HG02943 (cell line): Measurements from ENCODE around the gene LLPH.

ENCODE experiments used
- ATAC-seq: cut with Tn5 transposase; IDR thresholded peaks from one replicate; pipeline ENCODE4 v1.9.1; 2021; ENCODE audit warnings: mild to moderate bottlenecking, low read depth, moderate library complexity; ENCODE audit not compliant: unreplicated experiment

The LLPH gene

DNA sequence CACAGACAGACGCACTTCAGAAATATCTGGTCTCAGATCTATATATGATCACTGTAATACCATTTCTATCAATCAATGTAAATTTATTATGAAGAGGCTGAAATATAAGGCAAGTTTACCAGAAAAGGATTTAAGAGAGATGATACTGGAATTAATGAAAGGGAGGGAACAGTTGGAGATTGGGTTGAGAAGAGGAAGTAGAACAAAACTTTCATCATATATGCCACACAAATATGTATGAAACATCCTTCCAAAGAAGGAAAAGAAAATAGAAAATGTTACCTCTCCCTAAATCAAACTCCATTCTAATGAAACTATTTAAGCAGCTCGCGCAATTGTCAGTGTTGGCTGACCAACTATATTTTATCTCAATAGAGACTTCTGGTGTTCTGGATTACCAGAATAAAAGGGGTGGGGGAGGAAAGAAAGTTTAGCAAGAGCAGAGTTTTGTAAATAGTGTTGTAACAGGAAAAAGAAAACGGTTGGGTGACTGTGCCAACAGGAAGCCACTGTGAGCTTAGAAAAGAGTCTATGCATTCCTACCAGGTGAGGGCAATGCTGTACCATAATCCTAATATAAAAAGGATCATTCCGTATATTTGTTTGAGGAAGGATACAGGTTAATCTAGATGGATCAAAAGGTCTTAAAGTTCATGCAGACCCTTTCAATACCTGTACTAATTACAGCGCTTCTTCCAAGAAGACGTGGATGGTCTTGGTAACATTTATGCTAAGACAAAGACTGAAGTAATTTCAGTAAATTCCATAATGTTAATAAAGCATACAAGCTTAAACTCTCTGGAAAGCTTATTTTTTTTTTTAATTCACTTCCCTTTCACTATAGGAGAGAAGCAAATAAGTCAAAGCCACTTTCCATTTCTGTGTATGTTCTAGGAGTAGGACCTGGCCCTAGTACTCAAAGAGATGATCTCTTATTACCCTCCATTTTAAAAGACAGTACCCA is 14.5 kb upstream of the LLPH start:
- ATAC-seq, result no peak

DNA sequence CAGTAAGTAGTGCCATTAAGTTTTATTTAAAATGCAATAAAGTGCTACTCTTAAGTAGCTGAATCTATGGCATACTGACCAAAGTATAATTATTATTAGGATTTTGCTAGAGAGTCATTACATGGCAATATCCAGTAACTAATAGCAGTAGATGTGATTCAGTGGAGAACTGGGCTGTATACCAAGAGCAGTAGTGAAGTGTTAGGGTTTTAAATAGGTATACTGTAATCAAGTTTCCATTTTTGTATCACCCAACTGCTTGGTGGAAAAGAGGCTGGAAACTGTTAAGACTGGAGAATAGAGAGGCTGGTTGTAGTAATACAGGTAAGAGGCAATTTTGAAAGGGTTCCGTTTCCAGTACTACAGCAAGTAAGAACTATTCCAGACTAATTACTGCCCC is 13.3 kb upstream of the LLPH start:
- no peak for ATAC-seq

DNA sequence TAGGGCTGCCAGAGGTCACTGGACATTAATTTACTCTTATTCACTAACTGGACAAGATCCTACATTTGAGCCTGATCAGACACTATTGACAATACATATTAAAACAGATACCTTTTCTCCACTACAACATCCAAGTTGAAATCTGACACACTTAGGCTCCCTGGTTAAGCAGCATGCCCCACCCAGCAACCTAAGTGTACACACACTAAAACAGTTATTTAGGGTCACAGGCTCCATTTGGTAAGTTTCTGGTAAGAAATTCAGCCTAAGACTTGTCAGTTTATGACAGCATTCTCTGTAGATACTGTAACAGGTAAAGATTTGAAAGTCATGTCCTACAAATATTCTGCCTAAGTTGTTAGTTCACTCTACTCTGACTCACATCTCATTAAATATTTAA is 12.3 kb upstream of the LLPH start:
- no peak for ATAC-seq

DNA sequence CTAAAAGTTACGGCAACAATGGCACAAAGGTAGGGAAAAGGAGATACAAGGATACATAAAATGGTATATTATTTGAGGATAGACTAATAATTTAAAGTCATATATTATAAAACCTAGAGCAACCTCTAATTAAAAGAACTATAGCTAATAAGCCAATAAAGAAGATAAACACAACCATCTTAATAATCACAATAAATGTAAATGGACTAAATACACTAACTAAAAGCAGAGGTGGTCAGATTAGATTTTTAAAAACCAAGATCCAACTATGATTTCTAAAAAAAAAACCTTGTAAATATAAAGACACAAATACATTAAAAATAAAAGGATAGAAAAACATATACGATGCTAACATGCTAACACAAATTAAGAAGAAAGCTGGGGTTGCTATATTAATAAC is 10.7 kb upstream of the LLPH start:
- ATAC-seq, result no peak

DNA sequence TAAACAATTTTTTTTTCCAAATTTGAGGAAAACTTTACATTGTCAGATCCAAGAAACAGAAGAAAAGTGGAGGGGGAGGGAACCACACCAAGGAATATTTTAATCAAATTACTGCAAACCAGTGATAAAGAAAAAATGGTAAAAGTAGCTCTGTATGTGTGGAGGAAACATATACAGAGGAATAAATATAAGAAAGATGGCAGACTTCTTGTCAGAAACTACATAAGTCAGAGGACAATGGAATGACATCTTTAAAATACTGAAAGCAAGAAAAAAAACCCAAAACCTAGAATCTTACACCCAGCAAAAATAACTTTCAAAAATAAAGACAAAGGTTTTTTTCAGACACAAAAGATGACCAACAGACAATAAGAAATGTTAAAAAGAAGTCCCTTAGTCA is 10.2 kb upstream of the LLPH start:
- ATAC-seq, result no peak

DNA sequence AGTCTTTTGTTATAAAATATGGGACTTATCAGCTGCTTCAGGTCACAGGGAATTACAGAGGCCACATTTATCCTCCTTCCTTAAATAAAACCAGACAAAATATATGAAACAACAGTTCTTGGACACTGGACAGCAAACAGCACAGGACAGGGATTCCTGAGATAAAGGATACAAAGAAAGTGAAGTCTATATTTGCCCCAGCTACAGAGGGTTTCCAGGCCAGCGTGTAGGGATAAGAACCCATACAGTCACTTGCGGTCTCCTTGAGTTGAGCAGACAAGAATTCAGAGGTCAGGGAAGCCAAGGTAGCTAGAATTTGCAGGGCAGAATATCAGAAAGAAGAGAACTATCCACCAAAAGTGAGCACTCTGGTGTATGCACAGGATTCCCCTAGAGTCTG is 8.8 kb upstream of the LLPH start:
- no peak for ATAC-seq

DNA sequence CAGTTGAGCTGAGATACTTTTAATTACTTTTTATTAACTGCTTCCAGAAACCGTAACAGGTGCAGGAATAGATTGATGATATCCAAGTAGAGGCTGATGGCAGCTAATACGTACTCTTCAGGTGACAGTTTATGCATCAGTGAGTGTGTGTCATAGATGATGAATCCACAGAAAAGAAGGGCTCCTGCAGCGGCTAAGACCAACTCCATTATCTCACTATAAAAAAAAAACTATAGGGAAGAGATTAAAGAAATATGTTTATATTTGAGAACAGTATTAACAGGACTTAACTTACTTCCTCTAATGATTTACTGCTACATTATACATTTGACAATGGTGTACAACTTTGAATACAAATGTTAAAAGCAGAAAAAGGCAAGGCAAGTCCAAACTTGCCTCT is 7.4 kb upstream of the LLPH start:
- no peak for ATAC-seq

DNA sequence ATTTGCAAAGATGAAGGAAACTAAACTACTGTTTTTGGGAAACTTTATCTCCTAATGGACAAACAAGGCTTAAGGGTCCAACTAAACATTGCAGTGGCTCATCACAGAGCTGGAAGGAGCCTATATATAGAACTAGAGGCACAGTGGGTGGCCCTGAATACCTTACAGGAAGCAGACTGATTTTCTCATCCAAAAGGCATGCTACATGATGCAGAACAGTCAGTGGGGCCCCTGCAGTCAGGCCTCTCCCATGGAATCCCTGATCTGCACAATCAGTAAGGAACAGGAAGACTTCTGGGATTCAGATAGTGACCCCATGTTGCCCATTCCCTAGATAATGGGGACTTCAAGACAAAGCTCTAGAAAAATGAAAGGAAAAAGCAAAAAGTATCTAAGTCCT is 1.9 kb upstream of the LLPH start:
- ATAC-seq, result no peak

DNA sequence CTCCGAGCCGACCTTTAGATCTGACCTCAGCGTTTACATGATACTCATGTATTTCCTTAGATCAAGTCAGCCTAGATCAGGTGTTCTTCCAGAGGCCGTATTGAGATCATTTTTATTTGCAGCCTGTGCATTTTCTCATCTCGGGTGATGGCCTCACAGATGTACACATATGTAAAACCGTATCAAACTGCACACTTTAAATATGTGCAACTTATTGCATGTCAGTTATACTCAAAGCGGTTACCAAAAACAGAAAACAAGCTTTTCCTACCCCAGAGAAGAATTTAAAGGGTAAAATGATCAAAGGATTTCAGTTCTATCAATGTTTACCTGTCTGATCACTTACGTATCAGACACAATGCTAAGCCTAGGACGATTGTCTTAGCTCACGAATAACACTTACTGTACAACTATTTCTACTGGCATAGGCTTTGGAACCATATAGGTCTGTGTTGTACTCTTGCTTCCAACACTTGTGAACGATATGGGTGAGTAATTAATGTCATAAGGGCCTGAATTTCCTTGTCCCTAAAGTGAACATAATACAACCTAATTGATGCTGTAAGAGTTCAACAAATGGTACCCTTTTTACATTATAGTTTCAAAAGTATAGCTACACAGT is 628 bp upstream of the LLPH start:
- no peak for ATAC-seq

DNA sequence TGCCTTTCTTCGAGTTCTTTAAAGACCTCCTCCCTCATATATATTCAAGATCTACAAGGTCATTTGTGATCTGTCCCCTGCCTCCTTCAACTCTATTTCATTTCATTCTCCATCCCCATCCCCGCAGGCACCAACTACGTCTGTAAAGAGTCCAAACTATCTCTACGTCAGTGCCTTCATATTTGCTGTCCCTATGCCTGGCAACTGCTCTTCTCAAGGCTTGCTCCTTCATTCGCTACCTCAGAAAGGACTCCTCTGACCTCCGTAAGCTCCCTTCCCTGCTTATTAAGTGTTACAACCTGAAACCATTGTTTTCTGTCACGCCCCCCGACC is 650 bp downstream of the LLPH start:
- ATAC-seq, result no peak

DNA sequence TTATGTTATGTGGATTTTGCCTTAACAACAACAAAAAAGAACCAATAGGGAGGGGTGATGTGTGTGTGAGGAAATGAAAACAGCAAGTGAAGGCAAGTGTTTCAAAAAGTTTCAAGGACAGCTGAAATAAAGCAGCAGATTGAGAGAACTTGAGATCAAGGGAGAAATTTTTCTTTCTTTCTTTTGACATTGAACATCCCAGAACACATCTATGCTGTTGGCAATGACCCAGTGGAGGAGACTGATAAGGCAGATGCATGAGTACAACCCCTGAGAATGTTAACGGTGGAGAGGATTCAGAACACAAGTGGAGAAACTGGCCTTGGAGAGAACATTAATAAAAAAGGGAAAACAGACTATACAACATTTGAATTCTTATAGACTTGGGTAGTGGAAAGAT is 2.9 kb downstream of the LLPH start:
- ATAC-seq, result no peak

DNA sequence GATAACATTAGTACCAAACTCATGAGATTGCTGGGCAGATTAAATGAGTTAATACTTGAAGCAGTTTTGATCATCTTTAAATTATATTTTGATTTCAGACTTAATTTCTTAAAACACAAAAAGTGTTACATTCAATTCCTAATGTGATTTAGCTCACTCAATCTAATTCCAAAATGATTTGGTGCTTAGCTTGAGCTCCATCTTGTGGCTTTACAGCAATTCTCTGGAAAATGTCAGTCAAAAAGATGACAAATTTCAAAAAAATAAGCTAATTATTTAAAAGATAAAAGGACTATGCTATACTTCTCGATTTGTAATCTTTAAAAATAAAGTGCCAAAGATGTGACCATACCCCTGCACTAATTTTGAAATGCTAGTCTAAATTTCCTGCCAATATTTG is 10.1 kb downstream of the LLPH start:
- no peak for ATAC-seq

DNA sequence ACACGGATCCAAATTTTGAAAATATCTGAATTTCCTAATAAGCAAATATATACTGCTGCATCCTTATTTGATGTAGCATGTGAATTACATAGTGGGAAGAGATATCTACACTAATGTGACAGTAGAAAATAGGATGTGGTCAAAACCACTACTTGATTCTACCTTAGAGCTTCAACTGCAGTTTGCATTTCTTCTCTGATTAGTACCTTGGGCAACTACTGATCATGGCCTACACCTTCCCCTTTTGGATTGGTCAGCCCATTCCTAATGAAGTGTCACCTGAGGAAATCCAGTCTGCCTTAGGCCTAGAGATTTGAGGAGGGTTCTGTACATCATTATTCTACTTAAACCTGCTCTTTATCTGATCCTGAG is 10.7 kb downstream of the LLPH start:
- no peak for ATAC-seq

DNA sequence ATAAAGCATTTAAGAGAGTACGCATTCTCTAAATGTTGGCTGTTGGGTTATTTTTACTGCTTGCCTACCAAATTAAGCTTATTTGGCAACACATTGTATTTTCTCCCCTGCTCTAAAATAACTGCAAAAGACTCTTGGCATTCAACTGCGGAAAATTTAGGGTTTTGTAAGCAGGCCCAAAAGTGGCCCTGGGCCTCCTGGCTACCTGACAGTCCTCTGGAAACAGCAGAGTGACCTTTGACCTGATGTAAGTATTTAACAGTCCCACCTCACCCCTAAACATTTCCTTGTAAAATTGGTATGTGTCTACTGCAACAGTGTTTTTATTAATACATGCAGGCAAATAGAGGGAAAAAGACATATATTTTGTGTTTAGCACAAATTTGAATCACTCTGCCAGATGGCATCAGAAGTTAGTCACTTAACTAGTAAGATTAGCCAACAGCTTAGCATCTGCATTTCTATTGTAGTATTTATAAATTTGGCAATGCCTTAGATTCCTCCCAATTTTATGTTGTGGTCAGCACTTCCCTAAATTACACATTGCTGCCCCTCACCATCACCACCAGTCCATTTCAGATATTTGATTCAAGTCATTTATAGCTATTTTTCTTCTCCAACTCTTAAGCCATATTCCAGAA is 11.2 kb downstream of the LLPH start:
- no peak for ATAC-seq

DNA sequence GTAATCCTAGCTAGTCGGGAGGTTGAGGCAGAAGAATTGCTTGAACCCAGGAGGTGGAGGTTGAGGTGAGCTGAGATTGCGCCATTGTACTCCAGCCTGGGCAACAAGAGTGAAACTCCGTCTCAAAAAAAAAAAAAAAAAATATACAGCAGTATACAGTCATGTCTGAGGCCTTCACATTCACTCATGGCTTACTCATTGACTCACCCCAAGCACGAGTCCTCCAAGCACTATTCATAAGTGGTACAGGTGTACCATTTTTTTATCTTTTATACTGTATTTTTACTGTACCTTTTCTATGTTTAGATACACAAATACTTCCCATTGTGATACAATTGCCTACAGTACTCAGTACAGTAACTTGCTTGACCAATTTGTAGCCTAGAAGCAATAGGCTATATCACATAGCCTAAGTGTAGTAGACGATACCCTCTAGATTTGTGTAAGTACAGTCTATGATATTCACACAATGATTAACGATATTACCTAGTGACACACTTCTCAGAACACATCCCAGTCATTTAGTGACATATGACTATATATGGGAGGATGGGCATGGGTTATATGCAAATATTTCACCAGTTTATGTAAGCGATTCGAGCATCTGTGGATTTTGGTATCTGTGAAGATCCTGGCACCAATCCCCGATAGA is 12.2 kb downstream of the LLPH start:
- ATAC-seq, result no peak

DNA sequence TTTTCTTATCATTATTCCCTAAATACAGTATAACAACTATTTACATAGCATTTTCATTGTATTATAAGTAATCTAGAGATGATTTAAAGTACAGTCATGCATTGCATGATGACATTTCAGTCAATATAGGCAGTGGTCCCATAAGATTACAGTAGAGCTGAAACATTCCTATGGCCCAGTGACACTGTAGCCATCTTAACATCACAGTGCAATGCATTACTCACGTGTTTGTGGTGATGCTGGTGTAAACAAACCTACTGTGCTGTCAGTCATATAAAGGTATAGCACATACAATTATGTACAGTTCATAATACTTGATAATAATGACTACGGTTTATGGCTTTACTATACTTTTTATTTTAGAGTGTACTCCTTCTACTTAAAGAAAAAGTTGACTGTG is 13.3 kb downstream of the LLPH start:
- ATAC-seq, result no peak

DNA sequence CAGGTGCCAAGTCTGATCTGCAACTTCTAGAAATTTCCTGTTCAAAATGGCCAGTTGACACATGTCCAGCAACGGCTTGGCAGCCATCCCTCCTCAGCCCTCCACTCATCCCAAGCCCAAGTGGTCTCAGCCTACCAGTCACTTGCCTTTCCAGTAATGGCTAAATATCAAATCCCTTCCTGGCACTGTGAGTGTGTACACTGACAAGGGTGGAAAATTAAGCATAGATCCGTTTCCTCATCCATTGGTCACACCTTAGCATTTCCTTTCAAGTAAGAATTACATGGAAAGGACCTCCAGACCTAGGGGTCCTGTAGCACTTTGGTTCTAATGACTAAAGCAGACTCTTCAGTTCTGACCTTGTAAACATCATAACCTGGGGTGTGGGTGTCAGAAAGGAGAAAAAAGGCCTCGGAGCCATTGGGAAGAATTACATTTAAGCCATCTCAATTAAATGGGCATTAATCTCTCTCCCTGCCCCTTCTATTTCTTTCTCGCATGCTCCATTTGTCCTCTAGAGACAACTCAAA is 15.4 kb downstream of the LLPH start:
- ATAC-seq, result no peak

DNA sequence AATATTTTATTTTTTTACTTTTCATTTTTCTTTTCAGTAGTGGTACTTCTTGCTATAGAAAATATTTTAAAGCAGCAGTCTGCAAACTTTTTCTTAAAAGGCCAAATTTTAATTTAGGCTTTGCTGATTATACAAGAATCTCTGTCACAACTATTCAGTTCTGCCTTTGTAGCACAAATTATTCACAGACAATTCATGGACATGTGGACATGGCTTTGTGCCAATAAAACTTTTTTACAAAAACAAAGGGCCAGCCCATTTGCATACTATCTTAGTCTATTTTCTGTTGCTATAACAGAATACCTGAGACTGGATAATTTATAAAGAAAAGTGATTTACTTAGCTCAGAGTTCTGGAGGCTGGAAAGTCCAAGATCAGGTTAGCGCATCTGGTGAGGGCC is 17.1 kb downstream of the LLPH start:
- ATAC-seq, result no peak

DNA sequence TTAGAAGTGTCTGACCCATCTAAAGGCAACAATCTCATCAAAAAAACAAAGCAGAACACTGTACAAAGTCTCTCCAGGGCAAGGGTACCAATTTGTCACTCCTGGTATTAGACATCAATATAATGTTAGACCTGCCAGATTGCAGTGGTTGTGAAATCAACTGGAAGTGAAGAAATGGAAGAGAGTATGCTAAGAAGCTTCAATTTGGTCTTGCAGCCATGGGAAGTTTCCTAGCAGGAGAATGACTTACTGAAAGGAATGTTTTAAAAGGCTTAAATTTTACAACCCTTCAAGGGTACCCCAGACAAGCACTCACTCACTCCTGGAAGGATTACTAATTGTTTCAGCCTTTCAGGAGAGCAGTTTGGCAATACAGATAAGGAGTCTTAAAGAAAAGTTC is 18.9 kb downstream of the LLPH start:
- no peak for ATAC-seq

DNA sequence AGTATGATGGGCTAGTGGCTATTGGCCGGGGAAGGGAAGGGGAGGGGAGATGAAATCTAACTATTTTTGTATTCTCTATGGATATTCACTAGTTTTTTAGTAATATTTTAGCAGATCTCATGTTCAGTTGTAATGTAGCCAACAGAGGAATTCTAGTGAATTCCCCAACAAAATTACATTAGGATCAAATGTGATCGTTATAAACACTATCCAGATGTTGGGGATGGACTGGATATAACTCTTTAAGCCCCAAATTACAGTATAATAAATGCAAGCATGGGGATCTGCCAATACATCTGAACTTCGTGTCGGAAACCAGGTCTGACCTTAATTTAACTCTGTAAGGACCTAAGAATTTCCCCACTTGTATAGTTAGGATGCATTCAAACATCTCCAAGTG is 21.5 kb downstream of the LLPH start:
- ATAC-seq, result no peak

DNA sequence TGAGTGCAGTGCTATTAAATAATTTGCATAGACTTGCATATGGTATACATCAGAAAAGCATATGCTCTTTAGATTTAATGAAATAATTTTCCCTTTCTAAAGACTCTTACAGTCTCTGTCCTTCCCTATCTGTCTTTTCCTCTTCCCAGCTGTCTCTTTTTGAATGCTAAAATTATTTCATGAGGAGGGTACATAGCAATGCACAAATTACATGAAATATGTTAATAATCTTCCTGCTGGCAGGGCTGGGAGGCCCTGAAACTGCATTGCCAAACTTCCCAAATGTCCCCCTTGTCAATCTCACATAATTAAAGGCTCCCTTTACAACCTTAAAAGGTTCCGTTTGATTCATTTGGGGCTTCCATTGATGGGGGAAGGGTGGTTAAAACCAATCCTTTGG is 22.2 kb downstream of the LLPH start:
- no peak for ATAC-seq
